GM19240 (cell line): Measurements from ENCODE around the gene GDI1.

Source experiments
- DNase-seq: peaks from one replicate; pipeline ENCODE4 v3.0.0; 2011; ENCODE audit warnings: low spot score; ENCODE audit not compliant: insufficient read length

The GDI1 gene

GRCh38 chrX:154459832-154460231 is 22.9 kb downstream of the GDI1 start:
- DNase-seq = no peak

- DNase-seq = no peak
Observed at GRCh38 chrX:154460326-154460725, 23.4 kb downstream of the GDI1 start.

- DNase-seq = no peak
Observed at GRCh38 chrX:154462396-154462795, 25.4 kb downstream of the GDI1 start.

- DNase-seq = no peak
Observed at GRCh38 chrX:154463611-154464220, 26.8 kb downstream of the GDI1 start.

- DNase-seq = no peak
Observed at GRCh38 chrX:154464806-154465365, 27.9 kb downstream of the GDI1 start.

- DNase-seq = no peak
Observed at GRCh38 chrX:154465601-154466000, 28.6 kb downstream of the GDI1 start.

GRCh38 chrX:154466036-154466435 is 29.1 kb downstream of the GDI1 start:
- no peak for DNase-seq

GRCh38 chrX:154466907-154467306 is 30.0 kb downstream of the GDI1 start:
- no peak for DNase-seq

GRCh38 chrX:154467556-154467955 is 30.6 kb downstream of the GDI1 start:
- no peak for DNase-seq

GRCh38 chrX:154468217-154468616 is 31.3 kb downstream of the GDI1 start:
- DNase-seq = no peak

GRCh38 chrX:154469114-154469513 is 32.2 kb downstream of the GDI1 start:
- no peak for DNase-seq

- no peak for DNase-seq
Observed at GRCh38 chrX:154469880-154470279, 32.9 kb downstream of the GDI1 start.

- no peak for DNase-seq
Observed at GRCh38 chrX:154470434-154470833, 33.5 kb downstream of the GDI1 start.

GRCh38 chrX:154470914-154471568 is 34.1 kb downstream of the GDI1 start:
- DNase-seq = no peak

GRCh38 chrX:154471839-154472684 is 35.1 kb downstream of the GDI1 start:
- DNase-seq = no peak

GRCh38 chrX:154472685-154473632 is 36.0 kb downstream of the GDI1 start:
- DNase-seq = no peak

- DNase-seq = no peak
Observed at GRCh38 chrX:154473683-154474082, 36.7 kb downstream of the GDI1 start.

GRCh38 chrX:154476821-154477220 is 39.9 kb downstream of the GDI1 start:
- no peak for DNase-seq

- no peak for DNase-seq
Observed at GRCh38 chrX:154477891-154478477, 41.0 kb downstream of the GDI1 start.
